Measurements from ENCODE around the gene CFB. TPM values are rescaled to one million over a fixed set of nuclear protein-coding genes. Genes with fewer than 3 reads are reported as not detected.

CFB gene
- total and polyA plus RNA-seq, 9 of the 15 experiments (the other 6 are each of a cell fraction or from before 2014, with no cell fraction given) = 0.08 to 0.91 (median 0.22) TPM; not detected in 4

DNA sequence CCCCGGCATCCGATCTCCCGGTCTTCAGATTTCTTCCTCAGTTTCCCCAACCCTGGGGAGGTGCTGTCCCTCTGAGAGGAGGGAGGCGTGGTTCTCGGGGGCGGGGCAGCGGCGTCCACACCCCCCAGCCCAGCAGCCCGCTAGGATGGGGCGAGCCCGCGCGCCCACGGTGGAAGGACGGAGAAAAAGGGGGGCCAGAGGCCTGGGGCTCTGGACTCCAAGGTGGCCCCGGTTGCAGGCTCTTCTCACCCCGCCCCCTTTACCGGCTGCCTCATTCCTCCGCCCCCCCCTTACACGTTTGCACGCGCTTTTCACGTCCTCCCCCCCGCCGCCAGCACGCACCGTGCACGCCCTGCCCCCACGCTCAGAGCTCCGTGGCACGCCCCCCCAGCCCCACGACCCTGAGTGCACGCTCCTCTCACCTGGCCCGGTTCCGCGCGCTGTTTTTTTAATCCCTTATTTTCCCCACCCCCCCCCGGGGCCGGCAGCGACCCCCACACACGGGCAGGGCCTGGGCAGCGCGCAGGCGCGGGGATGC lies 44.4 kb upstream of the CFB start (continued):
- peak in 1 of 2 experiments; percentile 69; a peak in 2 of 4 replicates for TF ChIP-seq SIN3A (IDR thresholded peaks at IDR 0.05; ENCODE audit: borderline replicate concordance in 2 of 2, control insufficient read depth in 1 of 2, low read depth in 2 of 2, low read length in 2 of 2)
- TF ChIP-seq YY1 (IDR thresholded peaks at IDR 0.05; ENCODE audit: borderline replicate concordance in 1 of 3, control insufficient read depth in 1 of 3, extremely low read depth in 1 of 3, insufficient read depth in 3 of 3, insufficient read length in 1 of 3, insufficient replicate concordance in 2 of 3, low read depth in 1 of 3, low read length in 2 of 3) = peak in 1 of 3 experiments; percentile 9
- TF ChIP-seq, protein P1, sequence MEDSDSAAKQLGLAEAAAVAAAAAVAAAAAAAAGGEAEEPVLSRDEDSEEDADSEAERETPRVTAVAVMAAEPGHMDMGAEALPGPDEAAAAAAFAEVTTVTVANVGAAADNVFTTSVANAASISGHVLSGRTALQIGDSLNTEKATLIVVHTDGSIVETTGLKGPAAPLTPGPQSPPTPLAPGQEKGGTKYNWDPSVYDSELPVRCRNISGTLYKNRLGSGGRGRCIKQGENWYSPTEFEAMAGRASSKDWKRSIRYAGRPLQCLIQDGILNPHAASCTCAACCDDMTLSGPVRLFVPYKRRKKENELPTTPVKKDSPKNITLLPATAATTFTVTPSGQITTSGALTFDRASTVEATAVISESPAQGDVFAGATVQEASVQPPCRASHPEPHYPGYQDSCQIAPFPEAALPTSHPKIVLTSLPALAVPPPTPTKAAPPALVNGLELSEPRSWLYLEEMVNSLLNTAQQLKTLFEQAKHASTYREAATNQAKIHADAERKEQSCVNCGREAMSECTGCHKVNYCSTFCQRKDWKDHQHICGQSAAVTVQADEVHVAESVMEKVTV (CRISPR knock-in tag; IDR thresholded peaks at IDR 0.05) = no peak
- TF ChIP-seq POLR2G (IDR thresholded peaks at IDR 0.05; ENCODE audit: low read depth, low read length) = peak; percentile 64
- TF ChIP-seq, protein P2, sequence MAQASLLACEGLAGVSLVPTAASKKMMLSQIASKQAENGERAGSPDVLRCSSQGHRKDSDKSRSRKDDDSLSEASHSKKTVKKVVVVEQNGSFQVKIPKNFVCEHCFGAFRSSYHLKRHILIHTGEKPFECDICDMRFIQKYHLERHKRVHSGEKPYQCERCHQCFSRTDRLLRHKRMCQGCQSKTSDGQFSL (CRISPR knock-in tag; IDR thresholded peaks at IDR 0.05) = peak; percentile 90
- TF ChIP-seq, protein P2 (tag; IDR thresholded peaks at IDR 0.05) = no peak
- TF ChIP-seq GATAD2A (IDR thresholded peaks at IDR 0.05) = peak; percentile 13; the same call in 1 of the 2 replicates
- no peak for TF ChIP-seq MAFK (IDR thresholded peaks at IDR 0.05; ENCODE audit: low read length)
- no peak for TF ChIP-seq ZNF717 (CRISPR knock-in tag; IDR thresholded peaks at IDR 0.05)
- peak; percentile 2; the same call in 1 of the 2 replicates for TF ChIP-seq CREB1 (IDR thresholded peaks at IDR 0.05)
- TF ChIP-seq CREB1 (CRISPR knock-in tag; IDR thresholded peaks at IDR 0.05) = peak; percentile 21; the same call in 1 of the 2 replicates
- peak in 1 of 2 experiments; percentile 55; a peak in 1 of 4 replicates for TF ChIP-seq NONO (IDR thresholded peaks at IDR 0.05; ENCODE audit: low read depth in 2 of 2, low read length in 1 of 2)
- TF ChIP-seq, protein P3, sequence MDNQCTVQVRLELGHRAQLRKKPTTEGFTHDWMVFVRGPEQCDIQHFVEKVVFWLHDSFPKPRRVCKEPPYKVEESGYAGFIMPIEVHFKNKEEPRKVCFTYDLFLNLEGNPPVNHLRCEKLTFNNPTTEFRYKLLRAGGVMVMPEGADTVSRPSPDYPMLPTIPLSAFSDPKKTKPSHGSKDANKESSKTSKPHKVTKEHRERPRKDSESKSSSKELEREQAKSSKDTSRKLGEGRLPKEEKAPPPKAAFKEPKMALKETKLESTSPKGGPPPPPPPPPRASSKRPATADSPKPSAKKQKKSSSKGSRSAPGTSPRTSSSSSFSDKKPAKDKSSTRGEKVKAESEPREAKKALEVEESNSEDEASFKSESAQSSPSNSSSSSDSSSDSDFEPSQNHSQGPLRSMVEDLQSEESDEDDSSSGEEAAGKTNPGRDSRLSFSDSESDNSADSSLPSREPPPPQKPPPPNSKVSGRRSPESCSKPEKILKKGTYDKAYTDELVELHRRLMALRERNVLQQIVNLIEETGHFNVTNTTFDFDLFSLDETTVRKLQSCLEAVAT (IDR thresholded peaks at IDR 0.05) = no peak
- TF ChIP-seq RFX7 (CRISPR knock-in tag; IDR thresholded peaks at IDR 0.05) = no peak
- TF ChIP-seq, protein P4, sequence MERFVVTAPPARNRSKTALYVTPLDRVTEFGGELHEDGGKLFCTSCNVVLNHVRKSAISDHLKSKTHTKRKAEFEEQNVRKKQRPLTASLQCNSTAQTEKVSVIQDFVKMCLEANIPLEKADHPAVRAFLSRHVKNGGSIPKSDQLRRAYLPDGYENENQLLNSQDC (CRISPR knock-in tag; IDR thresholded peaks at IDR 0.05) = 0 out of 2 replicates have a peak, but pooled peaks have one; percentile 4
- TF ChIP-seq HDAC1 (IDR thresholded peaks at IDR 0.05) = 0 out of 4 replicates have a peak, but pooled peaks of 1 of the 2 experiments have one; percentile 28
- TF ChIP-seq, protein P5, sequence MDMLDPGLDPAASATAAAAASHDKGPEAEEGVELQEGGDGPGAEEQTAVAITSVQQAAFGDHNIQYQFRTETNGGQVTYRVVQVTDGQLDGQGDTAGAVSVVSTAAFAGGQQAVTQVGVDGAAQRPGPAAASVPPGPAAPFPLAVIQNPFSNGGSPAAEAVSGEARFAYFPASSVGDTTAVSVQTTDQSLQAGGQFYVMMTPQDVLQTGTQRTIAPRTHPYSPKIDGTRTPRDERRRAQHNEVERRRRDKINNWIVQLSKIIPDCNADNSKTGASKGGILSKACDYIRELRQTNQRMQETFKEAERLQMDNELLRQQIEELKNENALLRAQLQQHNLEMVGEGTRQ (CRISPR knock-in tag; IDR thresholded peaks at IDR 0.05) = 0 out of 2 replicates have a peak, but pooled peaks have one; percentile 16
